ENCODE measurements around the gene CNTNAP5.

Gene CNTNAP5

GRCh38 chr2:124025171-124025580 lies at the start of gene CNTNAP5:
Gene CNTNAP5 (plus strand): TSS chr2:124025287. CDS start chr2:124025651, 364 bp downstream.
- no peaks in the 10 kb centered on the region for H3K4me1 ChIP-seq
- no peaks in the 10 kb centered on the region for H3K27me3 ChIP-seq (ENCODE audit: low read depth)
- peak; percentile 22 to 72 for DNase-seq (ENCODE audit: low spot score in 2 of 2)
- no peaks in the 10 kb centered on the region for H3K9me3 ChIP-seq
- H3K36me3 ChIP-seq (replicated peaks): no peaks in the 10 kb centered on the region
- no peak within 1 kb of the TSS for H3K4me3 ChIP-seq
- in situ Hi-C loops (cut with MboI; ENCODE audit: low sequenced_read_pairs): no loop called here

- in situ Hi-C loops (cut with MboI; ENCODE audit: low sequenced_read_pairs): no loop called here
- Histone ChIP-seq H3K27me3 (ENCODE audit: low read depth) (no peaks in the 10 kb centered on the region), H3K9me3 (no peaks in the 10 kb centered on the region), H3K4me1 (no peaks in the 10 kb centered on the region), H3K36me3 (replicated peaks) (no peaks in the 10 kb centered on the region), H3K4me3 (no peak overlapping the region)
- DNase-seq (ENCODE audit: low spot score in 2 of 2): no peak
Observed at GRCh38 chr2:123976054-123976648, 48.9 kb upstream of the CNTNAP5 start.

DNA sequence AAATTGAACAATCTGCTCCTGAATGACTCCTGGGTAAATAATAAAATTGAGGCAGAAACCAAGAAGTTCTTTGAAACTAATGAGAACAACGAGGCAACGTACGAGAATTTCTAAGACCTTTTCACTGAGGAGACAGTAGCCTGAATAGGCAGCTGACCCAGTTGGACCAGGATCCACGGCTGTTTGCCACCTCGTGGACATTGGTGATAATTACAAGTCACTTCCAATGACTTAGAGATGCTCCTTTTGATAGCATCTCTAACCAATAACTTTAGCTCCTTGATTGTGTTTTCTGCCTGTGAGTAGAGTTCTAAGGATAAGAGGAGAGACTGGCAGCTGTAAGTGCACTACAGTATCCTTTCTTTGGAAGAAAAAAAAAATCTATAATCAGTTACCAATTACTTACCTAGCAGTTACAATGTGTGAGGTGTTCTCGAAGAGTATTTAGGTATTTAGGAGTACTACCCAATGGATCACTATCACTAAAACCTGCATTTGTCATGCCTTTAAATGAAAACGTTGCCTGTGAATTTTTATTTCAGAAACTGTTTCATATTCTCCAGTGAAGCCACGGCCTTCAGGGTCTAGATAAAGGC lies 31.3 kb upstream of the CNTNAP5 start:
- DNase-seq (ENCODE audit: low spot score in 2 of 2): peak; percentile 14 to 37
- Histone ChIP-seq H3K27me3 (ENCODE audit: low read depth) (no peaks in the 10 kb centered on the region), H3K36me3 (replicated peaks) (no peaks in the 10 kb centered on the region), H3K4me1 (no peaks in the 10 kb centered on the region), H3K9me3 (no peaks in the 10 kb centered on the region), H3K4me3 (no peak overlapping the region)
- in situ Hi-C loops (cut with MboI; ENCODE audit: low sequenced_read_pairs): no loop called here

DNA sequence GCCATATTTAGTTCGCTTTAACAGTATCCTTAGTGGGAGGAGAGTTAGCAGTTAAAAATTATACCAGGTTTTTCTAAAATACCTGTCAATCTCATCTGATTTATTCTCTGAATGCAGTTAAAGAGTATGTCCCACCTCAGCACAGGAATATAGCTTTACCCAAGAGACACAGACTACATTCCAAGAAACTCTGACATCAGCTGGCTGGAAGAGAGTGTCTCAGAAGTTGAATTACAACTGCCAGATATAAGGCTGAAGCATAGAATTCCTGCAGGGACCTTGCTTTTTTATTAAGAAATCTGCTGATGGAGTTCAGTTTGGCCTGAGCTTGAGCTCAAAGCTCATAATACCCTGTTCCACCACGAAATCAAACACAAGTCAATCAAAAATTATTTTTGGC lies 25.4 kb upstream of the CNTNAP5 start:
- no peak for DNase-seq (ENCODE audit: low spot score in 2 of 2)
- no peaks in the 10 kb centered on the region for H3K4me1 ChIP-seq
- H3K4me3 ChIP-seq: no peak overlapping the region
- no peaks in the 10 kb centered on the region for H3K9me3 ChIP-seq
- no peaks in the 10 kb centered on the region for H3K36me3 ChIP-seq (replicated peaks)
- no peaks in the 10 kb centered on the region for H3K27me3 ChIP-seq (ENCODE audit: low read depth)
- in situ Hi-C loops (cut with MboI; ENCODE audit: low sequenced_read_pairs): no loop called here

GRCh38 chr2:124001696-124002430 lies 23.2 kb upstream of the CNTNAP5 start:
- Histone ChIP-seq H3K36me3 (replicated peaks) (no peaks in the 10 kb centered on the region), H3K9me3 (no peaks in the 10 kb centered on the region), H3K4me1 (no peaks in the 10 kb centered on the region), H3K4me3 (no peak overlapping the region), H3K27me3 (ENCODE audit: low read depth) (no peaks in the 10 kb centered on the region)
- in situ Hi-C loops (cut with MboI; ENCODE audit: low sequenced_read_pairs): no loop called here
- no peak for DNase-seq (ENCODE audit: low spot score in 2 of 2)

DNA sequence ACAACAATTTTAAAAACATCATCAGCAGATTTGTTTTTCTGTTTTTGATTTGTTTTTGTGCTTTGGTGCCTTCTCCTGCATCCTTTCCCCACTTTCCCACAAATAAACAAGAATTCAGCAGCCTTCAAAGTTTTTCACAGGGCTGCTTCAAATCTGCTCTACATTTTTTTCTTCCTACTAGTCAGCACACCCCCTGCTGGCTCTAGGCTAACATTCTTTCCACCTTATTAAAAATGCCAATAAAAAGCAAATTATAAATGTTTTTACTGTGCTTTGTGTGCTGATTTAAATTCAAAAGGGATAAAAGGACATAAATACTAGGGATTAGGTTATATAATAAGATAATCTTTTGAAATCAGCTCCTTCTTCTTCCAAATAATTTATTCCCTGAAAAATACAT lies 6.2 kb upstream of the CNTNAP5 start:
- Histone ChIP-seq H3K4me3 (no peak overlapping the region), H3K4me1 (no peaks in the 10 kb centered on the region), H3K9me3 (no peaks in the 10 kb centered on the region), H3K36me3 (replicated peaks) (no peaks in the 10 kb centered on the region), H3K27me3 (ENCODE audit: low read depth) (no peaks in the 10 kb centered on the region)
- in situ Hi-C loops (cut with MboI; ENCODE audit: low sequenced_read_pairs): no loop called here
- DNase-seq (ENCODE audit: low spot score in 2 of 2): no peak

GRCh38 chr2:124024561-124025170 lies 421 bp upstream of the CNTNAP5 start:
- Histone ChIP-seq H3K4me1 (no peaks in the 10 kb centered on the region), H3K27me3 (ENCODE audit: low read depth) (no peaks in the 10 kb centered on the region), H3K4me3 (no peak overlapping the region), H3K36me3 (replicated peaks) (no peaks in the 10 kb centered on the region), H3K9me3 (no peaks in the 10 kb centered on the region)
- in situ Hi-C loops (cut with MboI; ENCODE audit: low sequenced_read_pairs): no loop called here
- DNase-seq (ENCODE audit: low spot score in 2 of 2): no peak

GRCh38 chr2:124025891-124026434 lies 876 bp downstream of the CNTNAP5 start:
- H3K36me3 ChIP-seq (replicated peaks): no peaks in the 10 kb centered on the region
- DNase-seq (ENCODE audit: low spot score in 2 of 2): no peak
- H3K27me3 ChIP-seq (ENCODE audit: low read depth): no peaks in the 10 kb centered on the region
- in situ Hi-C loops (cut with MboI; ENCODE audit: low sequenced_read_pairs): no loop called here
- H3K4me1 ChIP-seq: no peaks in the 10 kb centered on the region
- no peak overlapping the region for H3K4me3 ChIP-seq
- H3K9me3 ChIP-seq: no peaks in the 10 kb centered on the region

GRCh38 chr2:124026503-124026902 lies 1.4 kb downstream of the CNTNAP5 start:
- no peak for DNase-seq (ENCODE audit: low spot score in 2 of 2)
- Histone ChIP-seq H3K4me1 (no peaks in the 10 kb centered on the region), H3K27me3 (ENCODE audit: low read depth) (no peaks in the 10 kb centered on the region), H3K36me3 (replicated peaks) (no peaks in the 10 kb centered on the region), H3K9me3 (no peaks in the 10 kb centered on the region), H3K4me3 (no peak overlapping the region)
- in situ Hi-C loops (cut with MboI; ENCODE audit: low sequenced_read_pairs): no loop called here

DNA sequence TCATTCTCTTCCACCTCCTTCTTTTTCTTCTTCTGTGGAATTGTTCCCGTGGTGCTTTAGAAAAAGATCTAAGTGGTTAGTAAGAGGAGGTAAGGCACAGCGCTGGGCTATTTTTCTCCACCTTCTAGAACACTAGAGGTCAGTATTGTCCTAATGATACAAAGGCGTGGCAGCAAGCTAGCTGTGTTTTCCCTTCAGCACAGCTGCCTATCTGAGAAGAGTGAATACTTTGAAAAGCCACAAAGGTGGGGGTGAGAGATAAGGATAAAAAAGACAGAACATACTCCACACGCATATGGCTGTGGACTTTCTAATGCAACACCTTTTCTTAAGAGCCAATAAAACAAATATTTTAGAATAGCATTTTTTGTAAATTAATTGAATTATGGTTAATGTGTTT lies 2.1 kb downstream of the CNTNAP5 start:
- Histone ChIP-seq H3K27me3 (ENCODE audit: low read depth) (no peaks in the 10 kb centered on the region), H3K36me3 (replicated peaks) (no peaks in the 10 kb centered on the region), H3K9me3 (no peaks in the 10 kb centered on the region), H3K4me1 (no peaks in the 10 kb centered on the region), H3K4me3 (no peak overlapping the region)
- DNase-seq (ENCODE audit: low spot score in 2 of 2): peak; percentile 32 to 52
- in situ Hi-C loops (cut with MboI; ENCODE audit: low sequenced_read_pairs): no loop called here

- in situ Hi-C loops (cut with MboI; ENCODE audit: low sequenced_read_pairs): no loop called here
- Histone ChIP-seq H3K4me3 (no peak overlapping the region), H3K27me3 (ENCODE audit: low read depth) (no peaks in the 10 kb centered on the region)
Observed at GRCh38 chr2:124032799-124033198, 7.7 kb downstream of the CNTNAP5 start.

GRCh38 chr2:124034265-124034664 lies 9.2 kb downstream of the CNTNAP5 start:
- DNase-seq (ENCODE audit: low spot score in 2 of 2): no peak
- in situ Hi-C loops (cut with MboI; ENCODE audit: low sequenced_read_pairs): no loop called here
- Histone ChIP-seq H3K27me3 (ENCODE audit: low read depth) (no peaks in the 10 kb centered on the region), H3K4me1 (no peaks in the 10 kb centered on the region), H3K36me3 (replicated peaks) (no peaks in the 10 kb centered on the region), H3K4me3 (no peak overlapping the region), H3K9me3 (no peaks in the 10 kb centered on the region)

More at GRCh38 chr2:124032799-124033198, 7.7 kb downstream of the CNTNAP5 start:
- no peak for DNase-seq (ENCODE audit: low spot score in 2 of 2)
- Histone ChIP-seq H3K4me1 (no peaks in the 10 kb centered on the region), H3K36me3 (replicated peaks) (no peaks in the 10 kb centered on the region), H3K9me3 (no peaks in the 10 kb centered on the region)

- no peak overlapping the region for H3K4me3 ChIP-seq
- no peaks in the 10 kb centered on the region for H3K27me3 ChIP-seq (ENCODE audit: low read depth)
- in situ Hi-C loops (cut with MboI; ENCODE audit: low sequenced_read_pairs): no loop called here
- H3K4me1 ChIP-seq: no peaks in the 10 kb centered on the region
- H3K36me3 ChIP-seq (replicated peaks): no peaks in the 10 kb centered on the region
- no peak for DNase-seq (ENCODE audit: low spot score in 2 of 2)
- no peaks in the 10 kb centered on the region for H3K9me3 ChIP-seq
Observed at GRCh38 chr2:124035001-124035400, 9.9 kb downstream of the CNTNAP5 start.

GRCh38 chr2:124039032-124039431 lies 13.9 kb downstream of the CNTNAP5 start:
- Histone ChIP-seq H3K36me3 (replicated peaks) (no peaks in the 10 kb centered on the region), H3K4me1 (no peaks in the 10 kb centered on the region), H3K9me3 (no peaks in the 10 kb centered on the region), H3K27me3 (ENCODE audit: low read depth) (no peaks in the 10 kb centered on the region), H3K4me3 (no peak overlapping the region)
- in situ Hi-C loops (cut with MboI; ENCODE audit: low sequenced_read_pairs): no loop called here
- no peak for DNase-seq (ENCODE audit: low spot score in 2 of 2)
